ENCODE measurements around the gene KCNC3. TPM values are rescaled to one million over a fixed set of nuclear protein-coding genes. Genes with fewer than 3 reads are reported as not detected.

KCNC3 gene
- total and polyA plus RNA-seq, 2 experiments from 2014 or later: 1.3 to 3.4 TPM

GRCh38 chr19:50263176-50263575, 66.0 kb downstream of the KCNC3 start:
- no peak overlapping the region for H3K27ac ChIP-seq (ENCODE audit: low read depth)
- H3K4me3 ChIP-seq: no peak overlapping the region
- H3K4me2 ChIP-seq: no peak overlapping the region
- Mint-ChIP-seq H3K36me3 (ENCODE audit: low read depth) (peaks cover 41% of the 10 kb centered on the region), H3K27me3 (ENCODE audit: insufficient read depth, low read depth, poor library complexity) (peaks cover 7% of the 10 kb centered on the region), H3K4me3 (no peak overlapping the region), H3K4me1 (no peaks in the 10 kb centered on the region), H3K27ac (no peak overlapping the region), H3K9me3 (peaks cover 95% of the 10 kb centered on the region)
- H3K9me2 ChIP-seq (ENCODE audit: insufficient read depth): no peaks in the 10 kb centered on the region
- DNase-seq (ENCODE audit: low spot score): no peak
- H3F3A ChIP-seq (replicated peaks; ENCODE audit: low read depth): no peaks in the 10 kb centered on the region
- TF ChIP-seq JUNB (IDR thresholded peaks at IDR 0.05; ENCODE audit: unreplicated experiment) (no peak), ZNF331 (CRISPR knock-in tag; IDR thresholded peaks at IDR 0.05; ENCODE audit: low read depth) (no peak), REST (IDR thresholded peaks at IDR 0.05; ENCODE audit: unreplicated experiment) (no peak), POLR2AphosphoS5 (IDR thresholded peaks at IDR 0.05; ENCODE audit: low read depth) (no peak), ETS1 (IDR thresholded peaks at IDR 0.05) (no peak), STAT1 (IDR thresholded peaks at IDR 0.05; ENCODE audit: unreplicated experiment) (no peak), NANOG (IDR thresholded peaks at IDR 0.05; ENCODE audit: borderline replicate concordance) (no peak)
- TF ChIP-seq, protein P1, sequence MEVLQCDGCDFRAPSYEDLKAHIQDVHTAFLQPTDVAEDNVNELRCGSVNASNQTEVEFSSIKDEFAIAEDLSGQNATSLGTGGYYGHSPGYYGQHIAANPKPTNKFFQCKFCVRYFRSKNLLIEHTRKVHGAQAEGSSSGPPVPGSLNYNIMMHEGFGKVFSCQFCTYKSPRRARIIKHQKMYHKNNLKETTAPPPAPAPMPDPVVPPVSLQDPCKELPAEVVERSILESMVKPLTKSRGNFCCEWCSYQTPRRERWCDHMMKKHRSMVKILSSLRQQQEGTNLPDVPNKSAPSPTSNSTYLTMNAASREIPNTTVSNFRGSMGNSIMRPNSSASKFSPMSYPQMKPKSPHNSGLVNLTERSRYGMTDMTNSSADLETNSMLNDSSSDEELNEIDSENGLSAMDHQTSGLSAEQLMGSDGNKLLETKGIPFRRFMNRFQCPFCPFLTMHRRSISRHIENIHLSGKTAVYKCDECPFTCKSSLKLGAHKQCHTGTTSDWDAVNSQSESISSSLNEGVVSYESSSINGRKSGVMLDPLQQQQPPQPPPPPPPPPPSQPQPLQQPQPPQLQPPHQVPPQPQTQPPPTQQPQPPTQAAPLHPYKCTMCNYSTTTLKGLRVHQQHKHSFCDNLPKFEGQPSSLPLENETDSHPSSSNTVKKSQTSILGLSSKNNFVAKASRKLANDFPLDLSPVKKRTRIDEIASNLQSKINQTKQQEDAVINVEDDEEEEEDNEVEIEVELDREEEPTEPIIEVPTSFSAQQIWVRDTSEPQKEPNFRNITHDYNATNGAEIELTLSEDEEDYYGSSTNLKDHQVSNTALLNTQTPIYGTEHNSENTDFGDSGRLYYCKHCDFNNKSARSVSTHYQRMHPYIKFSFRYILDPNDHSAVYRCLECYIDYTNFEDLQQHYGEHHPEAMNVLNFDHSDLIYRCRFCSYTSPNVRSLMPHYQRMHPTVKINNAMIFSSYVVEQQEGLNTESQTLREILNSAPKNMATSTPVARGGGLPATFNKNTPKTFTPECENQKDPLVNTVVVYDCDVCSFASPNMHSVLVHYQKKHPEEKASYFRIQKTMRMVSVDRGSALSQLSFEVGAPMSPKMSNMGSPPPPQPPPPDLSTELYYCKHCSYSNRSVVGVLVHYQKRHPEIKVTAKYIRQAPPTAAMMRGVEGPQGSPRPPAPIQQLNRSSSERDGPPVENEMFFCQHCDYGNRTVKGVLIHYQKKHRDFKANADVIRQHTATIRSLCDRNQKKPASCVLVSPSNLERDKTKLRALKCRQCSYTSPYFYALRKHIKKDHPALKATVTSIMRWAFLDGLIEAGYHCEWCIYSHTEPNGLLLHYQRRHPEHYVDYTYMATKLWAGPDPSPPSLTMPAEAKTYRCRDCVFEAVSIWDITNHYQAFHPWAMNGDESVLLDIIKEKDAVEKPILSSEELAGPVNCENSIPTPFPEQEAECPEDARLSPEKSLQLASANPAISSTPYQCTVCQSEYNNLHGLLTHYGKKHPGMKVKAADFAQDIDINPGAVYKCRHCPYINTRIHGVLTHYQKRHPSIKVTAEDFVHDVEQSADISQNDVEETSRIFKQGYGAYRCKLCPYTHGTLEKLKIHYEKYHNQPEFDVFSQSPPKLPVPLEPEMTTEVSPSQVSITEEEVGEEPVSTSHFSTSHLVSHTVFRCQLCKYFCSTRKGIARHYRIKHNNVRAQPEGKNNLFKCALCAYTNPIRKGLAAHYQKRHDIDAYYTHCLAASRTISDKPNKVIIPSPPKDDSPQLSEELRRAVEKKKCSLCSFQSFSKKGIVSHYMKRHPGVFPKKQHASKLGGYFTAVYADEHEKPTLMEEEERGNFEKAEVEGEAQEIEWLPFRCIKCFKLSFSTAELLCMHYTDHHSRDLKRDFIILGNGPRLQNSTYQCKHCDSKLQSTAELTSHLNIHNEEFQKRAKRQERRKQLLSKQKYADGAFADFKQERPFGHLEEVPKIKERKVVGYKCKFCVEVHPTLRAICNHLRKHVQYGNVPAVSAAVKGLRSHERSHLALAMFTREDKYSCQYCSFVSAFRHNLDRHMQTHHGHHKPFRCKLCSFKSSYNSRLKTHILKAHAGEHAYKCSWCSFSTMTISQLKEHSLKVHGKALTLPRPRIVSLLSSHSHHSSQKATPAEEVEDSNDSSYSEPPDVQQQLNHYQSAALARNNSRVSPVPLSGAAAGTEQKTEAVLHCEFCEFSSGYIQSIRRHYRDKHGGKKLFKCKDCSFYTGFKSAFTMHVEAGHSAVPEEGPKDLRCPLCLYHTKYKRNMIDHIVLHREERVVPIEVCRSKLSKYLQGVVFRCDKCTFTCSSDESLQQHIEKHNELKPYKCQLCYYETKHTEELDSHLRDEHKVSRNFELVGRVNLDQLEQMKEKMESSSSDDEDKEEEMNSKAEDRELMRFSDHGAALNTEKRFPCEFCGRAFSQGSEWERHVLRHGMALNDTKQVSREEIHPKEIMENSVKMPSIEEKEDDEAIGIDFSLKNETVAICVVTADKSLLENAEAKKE (CRISPR knock-in tag; IDR thresholded peaks at IDR 0.05): no peak
- no peak overlapping the region for H2AFZ ChIP-seq
- H3K36me3 ChIP-seq (ENCODE audit: insufficient read depth): no peaks in the 10 kb centered on the region
- no peaks in the 10 kb centered on the region for H4K20me1 ChIP-seq (replicated peaks; ENCODE audit: insufficient read depth)
- H3K4me1 ChIP-seq (ENCODE audit: insufficient read depth): no peaks in the 10 kb centered on the region; the same call in 1 of the 2 replicates
- no peak for ATAC-seq
- no peaks in the 10 kb centered on the region for H3K79me2 ChIP-seq (replicated peaks; ENCODE audit: insufficient read depth)
- no peaks in the 10 kb centered on the region for H3K27me3 ChIP-seq (ENCODE audit: insufficient read depth)

Other genes with a start within 250 kb of the KCNC3 start
- gene IZUMO2, start 166.1 kb downstream of the KCNC3 start, total RNA-seq (2014; rRNA removed; shearing (Covaris generic)): 3.1 TPM in 1 of 2 replicates, not detected in the other
- gene IZUMO2, start 166.1 kb downstream of the KCNC3 start, polyA plus RNA-seq (2016; fragmentation: Nextera tagmentation; extraction: Ambion mirVana): 5.0 and 6.2 TPM in 2 replicates
- gene MYH14, start 125.8 kb downstream of the KCNC3 start, total RNA-seq (2014; rRNA removed; shearing (Covaris generic)): 25.5 and 27.3 TPM in 2 replicates
- gene MYH14, start 125.8 kb downstream of the KCNC3 start, polyA plus RNA-seq (2016; fragmentation: Nextera tagmentation; extraction: Ambion mirVana): 27.5 and 29.1 TPM in 2 replicates
- gene NAPSA, start 36.3 kb upstream of the KCNC3 start, total RNA-seq (2014; rRNA removed; shearing (Covaris generic)): 0.14 and 0.27 TPM in 2 replicates
- gene NAPSA, start 36.3 kb upstream of the KCNC3 start, polyA plus RNA-seq (2016; fragmentation: Nextera tagmentation; extraction: Ambion mirVana): 0.63 and 0.99 TPM in 2 replicates
- 54.6 and 70.2 TPM in 2 replicates for gene NR1H2, start 47.1 kb upstream of the KCNC3 start, total RNA-seq (2014; rRNA removed; shearing (Covaris generic))
- 29.8 and 32.9 TPM in 2 replicates for gene NR1H2, start 47.1 kb upstream of the KCNC3 start, polyA plus RNA-seq (2016; fragmentation: Nextera tagmentation; extraction: Ambion mirVana)
- 141 and 173 TPM in 2 replicates for gene POLD1, start 55.0 kb upstream of the KCNC3 start, total RNA-seq (2014; rRNA removed; shearing (Covaris generic))
- 111 and 113 TPM in 2 replicates for gene POLD1, start 55.0 kb upstream of the KCNC3 start, polyA plus RNA-seq (2016; fragmentation: Nextera tagmentation; extraction: Ambion mirVana)
- 16.9 and 17.5 TPM in 2 replicates for gene SPIB, start 89.6 kb upstream of the KCNC3 start, total RNA-seq (2014; rRNA removed; shearing (Covaris generic))
- gene SPIB, start 89.6 kb upstream of the KCNC3 start, polyA plus RNA-seq (2016; fragmentation: Nextera tagmentation; extraction: Ambion mirVana): 12.6 and 13.0 TPM in 2 replicates
- gene MYBPC2, start 103.5 kb upstream of the KCNC3 start, total RNA-seq (2014; rRNA removed; shearing (Covaris generic)): 3.8 and 4.2 TPM in 2 replicates
- 5.9 and 6.1 TPM in 2 replicates for gene MYBPC2, start 103.5 kb upstream of the KCNC3 start, polyA plus RNA-seq (2016; fragmentation: Nextera tagmentation; extraction: Ambion mirVana)
- 86.4 and 113 TPM in 2 replicates for gene EMC10, start 147.1 kb upstream of the KCNC3 start, total RNA-seq (2014; rRNA removed; shearing (Covaris generic))
- gene EMC10, start 147.1 kb upstream of the KCNC3 start, polyA plus RNA-seq (2016; fragmentation: Nextera tagmentation; extraction: Ambion mirVana): 24.8 and 28.2 TPM in 2 replicates
- gene GARIN5A, start 147.5 kb upstream of the KCNC3 start, total RNA-seq (2014; rRNA removed; shearing (Covaris generic)): 13.3 and 19.9 TPM in 2 replicates
- gene GARIN5A, start 147.5 kb upstream of the KCNC3 start, polyA plus RNA-seq (2016; fragmentation: Nextera tagmentation; extraction: Ambion mirVana): 24.2 and 25.0 TPM in 2 replicates
- gene JOSD2, start 181.8 kb upstream of the KCNC3 start, total RNA-seq (2014; rRNA removed; shearing (Covaris generic)): 1.2 and 5.8 TPM in 2 replicates
- gene JOSD2, start 181.8 kb upstream of the KCNC3 start, polyA plus RNA-seq (2016; fragmentation: Nextera tagmentation; extraction: Ambion mirVana): 3.3 and 4.1 TPM in 2 replicates
- not detected in 2 replicates for gene ASPDH, start 184.5 kb upstream of the KCNC3 start, total RNA-seq (2014; rRNA removed; shearing (Covaris generic))
- not detected in 2 replicates for gene ASPDH, start 184.5 kb upstream of the KCNC3 start, polyA plus RNA-seq (2016; fragmentation: Nextera tagmentation; extraction: Ambion mirVana)
- gene LRRC4B, start 239.1 kb upstream of the KCNC3 start, total RNA-seq (2014; rRNA removed; shearing (Covaris generic)): 12.8 and 13.2 TPM in 2 replicates
- 2.0 and 2.2 TPM in 2 replicates for gene LRRC4B, start 239.1 kb upstream of the KCNC3 start, polyA plus RNA-seq (2016; fragmentation: Nextera tagmentation; extraction: Ambion mirVana)